ENCODE measurements around the gene CFAP69. TPM values are rescaled to one million over a fixed set of nuclear protein-coding genes. Genes with fewer than 3 reads are reported as not detected.

The CFAP69 gene
- total and polyA plus RNA-seq, 2 of the 8 experiments (the other 6 are each of a cell fraction or from before 2014, with no cell fraction given): 1.00 to 3.8 TPM

DNA sequence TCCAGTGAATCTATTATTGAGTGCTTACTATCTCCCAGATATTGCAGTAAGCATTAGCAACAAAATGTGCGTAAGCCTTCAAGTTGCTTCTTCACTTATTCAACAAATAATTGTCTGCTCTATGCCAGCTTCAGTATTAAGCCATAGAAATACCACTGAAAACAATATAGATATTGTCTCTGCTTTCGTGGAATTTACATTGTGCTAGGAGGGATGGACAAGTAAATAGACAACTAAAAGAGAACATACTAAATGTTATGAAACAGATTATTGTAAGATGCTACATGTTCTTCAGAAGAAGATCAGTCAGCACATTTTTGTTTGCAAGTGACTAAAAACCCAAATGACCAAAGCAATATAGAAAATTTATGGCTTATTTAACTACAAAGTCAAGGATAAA lies 27.3 kb downstream of the CFAP69 start:
- POLR2A ChIA-PET (ENCODE audit: partially characterized antibody): no interaction called here
- DNase-seq (ENCODE audit: low read depth in 1 of 2, low spot score in 2 of 2): no peak
- H2BK5ac ChIP-seq (ENCODE audit: low read depth, low read length): no peak overlapping the region
- no peaks in the 10 kb centered on the region for H3K79me2 ChIP-seq (ENCODE audit: control insufficient read depth in 1 of 2, insufficient read depth in 2 of 2, low read length in 2 of 2)
- H2BK120ac ChIP-seq (replicated peaks; ENCODE audit: low read depth, low read length): no peak overlapping the region
- no peak for TF ChIP-seq NRF1 (IDR thresholded peaks at IDR 0.05; ENCODE audit: low read depth, low read length)
- no peak for TF ChIP-seq SUZ12 (IDR thresholded peaks at IDR 0.05; ENCODE audit: low read length)
- TF ChIP-seq CREB1 (IDR thresholded peaks at IDR 0.05): no peak
- TF ChIP-seq RBBP5 (IDR thresholded peaks at IDR 0.05; ENCODE audit: borderline replicate concordance, low read depth, low read length): no peak
- TF ChIP-seq GTF2F1 (IDR thresholded peaks at IDR 0.05; ENCODE audit: borderline replicate concordance, low read depth, low read length): no peak
- TF ChIP-seq KDM1A (IDR thresholded peaks at IDR 0.05; ENCODE audit: borderline replicate concordance, low read length): no peak
- TF ChIP-seq POU5F1 (IDR thresholded peaks at IDR 0.05; ENCODE audit: low read depth, low read length): no peak
- TF ChIP-seq RFX5 (IDR thresholded peaks at IDR 0.05; ENCODE audit: borderline replicate concordance, low read depth, low read length): no peak
- no peak for TF ChIP-seq ZNF274 (IDR thresholded peaks at IDR 0.05; ENCODE audit: borderline replicate concordance, extremely low read depth, low read length)
- TF ChIP-seq NANOG (IDR thresholded peaks at IDR 0.05; ENCODE audit: insufficient read depth, low read depth, low read length, poor library complexity, severe bottlenecking): no peak
- no peak for TF ChIP-seq TEAD4 (IDR thresholded peaks at IDR 0.05; ENCODE audit: low read depth, low read length)
- TF ChIP-seq JUND (IDR thresholded peaks at IDR 0.05; ENCODE audit: low read length): no peak
- H3K14ac ChIP-seq (ENCODE audit: insufficient read length): no peak overlapping the region
- no peak overlapping the region for H4K91ac ChIP-seq (replicated peaks; ENCODE audit: insufficient read length, low read length)
- H2AK5ac ChIP-seq (ENCODE audit: low read depth, low read length): no peak overlapping the region
- H3K4me1 ChIP-seq (replicated peaks in 1 of 4; ENCODE audit: control insufficient read depth in 3 of 4, insufficient read depth in 4 of 4, low read length in 3 of 4): no peaks in the 10 kb centered on the region
- no peaks in the 10 kb centered on the region for H4K20me1 ChIP-seq (replicated peaks in 1 of 2; ENCODE audit: control insufficient read depth in 1 of 2, insufficient read depth in 2 of 2, low read length in 2 of 2)
- H3K18ac ChIP-seq (ENCODE audit: extremely low read depth, low read length): no peak overlapping the region
- no peak overlapping the region for H3K4me2 ChIP-seq (ENCODE audit: insufficient read depth in 1 of 2, low read depth in 2 of 2, low read length in 2 of 2)
- no peak overlapping the region for H3K56ac ChIP-seq (replicated peaks; ENCODE audit: insufficient read length, low read depth, low read length)
- no peak overlapping the region for H3K23ac ChIP-seq (ENCODE audit: insufficient read length)
- H2BK12ac ChIP-seq (ENCODE audit: low read depth, low read length): no peak overlapping the region
- H2AFZ ChIP-seq (ENCODE audit: low read length): no peak overlapping the region
- H2BK20ac ChIP-seq (ENCODE audit: low read length): no peak overlapping the region
- H3K9ac ChIP-seq (replicated peaks in 1 of 4; ENCODE audit: extremely low read depth in 1 of 4, low read depth in 3 of 4, low read length in 3 of 4): no peak overlapping the region
- FAIRE-seq: no peak
- no peak overlapping the region for H3K4ac ChIP-seq (replicated peaks; ENCODE audit: insufficient read length, low read depth, low read length)
- no peaks in the 10 kb centered on the region for H3K79me1 ChIP-seq (ENCODE audit: low read depth, low read length)
- no peaks in the 10 kb centered on the region for H3K23me2 ChIP-seq (ENCODE audit: low read depth, low read length)
- no peaks in the 10 kb centered on the region for H3K27me3 ChIP-seq (replicated peaks in 1 of 4; ENCODE audit: control insufficient read depth in 3 of 4, extremely low read depth in 1 of 4, insufficient read depth in 3 of 4, low read length in 3 of 4)
- WGBS, 2 experiments (ENCODE audit: extremely low coverage in 1 of 2, insufficient coverage in 1 of 2, insufficient read length in 1 of 2, insufficient replicate concordance in 2 of 2, low coverage in 1 of 2, low lambda C conversion rate in 2 of 2, missing lambda C conversion rate in 1 of 2): 93% methylated on average over 2 of the region's 2 CpGs; no CpG with 5 or more reads in 1 of the 2 experiments
- H3K36me3 ChIP-seq (ENCODE audit: control insufficient read depth in 2 of 4, insufficient read depth in 4 of 4, low read length in 3 of 4): no peaks in the 10 kb centered on the region
- H4K5ac ChIP-seq (ENCODE audit: insufficient read length, low read depth, low read length): no peak overlapping the region
- H4K8ac ChIP-seq (ENCODE audit: extremely low read depth, insufficient read depth, low read length): no peak overlapping the region
- H3K27ac ChIP-seq (ENCODE audit: low read depth, low read length): no peak overlapping the region
- no peak overlapping the region for H3K4me3 ChIP-seq (ENCODE audit: extremely low read depth in 1 of 4, insufficient read depth in 2 of 4, low read depth in 3 of 4, low read length in 4 of 4)
- CTCF ChIA-PET (ENCODE audit: partially characterized antibody): no interaction called here
- no peak overlapping the region for H2BK15ac ChIP-seq (ENCODE audit: low read length)
- no peaks in the 10 kb centered on the region for H3K9me3 ChIP-seq (ENCODE audit: insufficient read depth in 2 of 2, low read depth in 1 of 2, low read length in 1 of 2)
